GM12878 (cell line): ENCODE measurements around the gene SOWAHC. TPM values are rescaled to one million over a fixed set of nuclear protein-coding genes. Genes with fewer than 3 reads are reported as not detected.

ENCODE experiments used
- BRCA1 ChIP-seq: IDR thresholded peaks from 2 replicates; pipeline ENCODE4 v1.6.1; 2011; ENCODE audit warnings: low read depth, low read length, improper control_type of control experiment
- CBFB ChIP-seq: IDR thresholded peaks from 2 replicates; pipeline ENCODE4 v1.6.1; 2016; ENCODE audit warnings: antibody characterized with exemption, low read depth
- CBX3 ChIP-seq: fragments of 200-600 bp; sonication (generic); IDR thresholded peaks from 2 replicates; pipeline ENCODE4 v1.6.1; 2016; ENCODE audit warnings: low read depth, borderline replicate concordance
- IKZF2 ChIP-seq, 2 experiments: fragments of 450-650 bp; IDR thresholded peaks; 2 replicates each; pipeline ENCODE4 v1.6.1; 2017; ENCODE audit warnings: mild to moderate bottlenecking in 2 of 2, moderate library complexity in 2 of 2
- JUNB ChIP-seq: IDR thresholded peaks from 2 replicates; pipeline ENCODE4 v1.6.1; 2016; ENCODE audit warnings: antibody characterized with exemption, mild to moderate bottlenecking
- LARP7 ChIP-seq: fragments of 450-650 bp; IDR thresholded peaks from 2 replicates; pipeline ENCODE4 v1.6.1; 2017; ENCODE audit warnings: mild to moderate bottlenecking
- POU2F2 ChIP-seq: IDR thresholded peaks from 3 replicates; pipeline ENCODE4 v1.6.1; 2011; ENCODE audit warnings: low read depth, mild to moderate bottlenecking, low read length, borderline replicate concordance
- polyA plus RNA-seq, 11 experiments: library from polyadenylated mRNA; depleted of rRNA in 4 of 11; unstranded in 6 of 11; stranded (reverse) in 5 of 11; fragments of >200 nt; fragmentation: Nextera tagmentation in 4 of 11; fragmentation: Illumina TruSeq in 1 of 11; extraction: Ambion mirVana in 4 of 11; extraction: Trizol in 1 of 11; gene quantifications; 1 replicate in 1 of 11; 2 replicates in 10 of 11; pipeline versions ENCODE4 v1.2.1 to v1.2.3, GENCODE V29; 2011 to 2016; ENCODE audit warnings: inconsistent platforms in 2 of 11, missing spikeins in 2 of 11, low read depth in 1 of 11
- total RNA-seq, 4 experiments: library from RNA; depleted of rRNA in 3 of 4; stranded (reverse); fragments of >200 nt in 3 of 4; fragmentation: Illumina TruSeq in 1 of 4; extraction: Trizol in 1 of 4; gene quantifications; 2 replicates each; pipeline versions ENCODE4 v1.2.1 to v1.2.3, GENCODE V29; 2013 to 2021
- TF ChIP-seq, protein P1 (sequence below): fragments of 450-650 bp; formaldehyde crosslinking; IDR thresholded peaks from 2 replicates; pipeline ENCODE4 v1.4.0; 2022; ENCODE audit warnings: mild to moderate bottlenecking, moderate library complexity
- TF ChIP-seq, protein P2 (sequence below): fragments of 450-650 bp; IDR thresholded peaks from 2 replicates; pipeline ENCODE4 v1.6.1; 2017; ENCODE audit warnings: mild to moderate bottlenecking, low read depth, inconsistent platforms; ENCODE audit not compliant: poor library complexity, severe bottlenecking
- TF ChIP-seq, protein P3 (sequence below): IDR thresholded peaks from 2 replicates; pipeline ENCODE4 v1.6.1; 2011; ENCODE audit warnings: borderline replicate concordance, low read depth, mild to moderate bottlenecking, moderate library complexity, low read length; ENCODE audit not compliant: insufficient read depth, poor library complexity, severe bottlenecking
- TF ChIP-seq, protein P4 (sequence below): fragments of 450-650 bp; IDR thresholded peaks from 2 replicates; pipeline ENCODE4 v1.6.1; 2017; ENCODE audit warnings: mild to moderate bottlenecking
- TF ChIP-seq, protein P5 (sequence below): fragments of 450-650 bp; IDR thresholded peaks from 2 replicates; pipeline ENCODE4 v1.6.1; 2017; ENCODE audit warnings: mild to moderate bottlenecking, moderate library complexity
- TF ChIP-seq, protein P6 (sequence below): fragments of 450-650 bp; IDR thresholded peaks from 2 replicates; pipeline ENCODE4 v1.6.1; 2017; ENCODE audit warnings: borderline replicate concordance

The SOWAHC gene
- total and polyA plus RNA-seq, 10 of the 15 experiments (the other 5 are each of a cell fraction or from before 2014, with no cell fraction given): 0.48 to 2.6 (median 1.8) TPM

DNA sequence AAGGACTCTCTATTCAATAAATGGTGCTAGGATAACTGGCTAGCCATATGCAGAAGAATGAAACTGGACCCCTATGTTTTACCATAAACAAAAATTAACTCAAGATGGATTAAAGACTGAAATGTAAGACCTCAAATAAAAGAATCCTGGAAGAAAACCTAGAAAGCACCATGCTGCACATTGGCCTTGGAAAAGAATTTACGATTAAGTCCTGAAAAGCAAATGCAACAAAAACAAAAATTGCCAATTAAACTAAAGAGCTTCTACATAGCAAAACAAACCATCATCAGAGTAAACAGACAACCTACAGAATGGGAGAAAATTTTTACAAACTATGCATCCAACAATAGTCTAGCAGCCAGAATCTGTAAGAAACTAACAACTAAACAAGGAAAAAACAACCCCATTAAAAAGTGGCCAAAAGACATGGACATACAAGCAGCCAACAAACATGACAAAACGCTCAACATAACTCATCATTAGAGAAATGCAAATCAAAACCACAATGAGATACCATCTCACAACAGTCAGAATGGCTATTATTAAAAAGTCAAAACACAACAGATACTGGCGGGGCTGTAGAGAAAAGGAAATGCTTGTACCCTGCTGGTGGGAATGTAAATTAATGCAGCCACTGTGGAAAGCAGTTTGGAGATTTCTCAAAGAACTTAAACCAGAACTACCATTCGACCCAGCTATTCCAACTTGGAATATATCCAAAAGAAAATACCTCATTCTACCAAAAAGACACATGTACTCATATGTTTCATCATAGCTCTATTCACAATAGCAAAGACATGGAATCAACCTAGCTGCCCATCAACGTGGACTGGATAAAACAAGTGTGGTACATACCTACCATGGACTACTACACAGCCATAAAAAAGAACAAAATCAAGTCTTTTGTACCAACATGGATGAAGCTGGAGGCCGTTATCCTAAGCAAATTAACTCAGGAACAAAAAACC is 31.0 kb upstream of the SOWAHC start (continued):
- TF ChIP-seq, protein P1, sequence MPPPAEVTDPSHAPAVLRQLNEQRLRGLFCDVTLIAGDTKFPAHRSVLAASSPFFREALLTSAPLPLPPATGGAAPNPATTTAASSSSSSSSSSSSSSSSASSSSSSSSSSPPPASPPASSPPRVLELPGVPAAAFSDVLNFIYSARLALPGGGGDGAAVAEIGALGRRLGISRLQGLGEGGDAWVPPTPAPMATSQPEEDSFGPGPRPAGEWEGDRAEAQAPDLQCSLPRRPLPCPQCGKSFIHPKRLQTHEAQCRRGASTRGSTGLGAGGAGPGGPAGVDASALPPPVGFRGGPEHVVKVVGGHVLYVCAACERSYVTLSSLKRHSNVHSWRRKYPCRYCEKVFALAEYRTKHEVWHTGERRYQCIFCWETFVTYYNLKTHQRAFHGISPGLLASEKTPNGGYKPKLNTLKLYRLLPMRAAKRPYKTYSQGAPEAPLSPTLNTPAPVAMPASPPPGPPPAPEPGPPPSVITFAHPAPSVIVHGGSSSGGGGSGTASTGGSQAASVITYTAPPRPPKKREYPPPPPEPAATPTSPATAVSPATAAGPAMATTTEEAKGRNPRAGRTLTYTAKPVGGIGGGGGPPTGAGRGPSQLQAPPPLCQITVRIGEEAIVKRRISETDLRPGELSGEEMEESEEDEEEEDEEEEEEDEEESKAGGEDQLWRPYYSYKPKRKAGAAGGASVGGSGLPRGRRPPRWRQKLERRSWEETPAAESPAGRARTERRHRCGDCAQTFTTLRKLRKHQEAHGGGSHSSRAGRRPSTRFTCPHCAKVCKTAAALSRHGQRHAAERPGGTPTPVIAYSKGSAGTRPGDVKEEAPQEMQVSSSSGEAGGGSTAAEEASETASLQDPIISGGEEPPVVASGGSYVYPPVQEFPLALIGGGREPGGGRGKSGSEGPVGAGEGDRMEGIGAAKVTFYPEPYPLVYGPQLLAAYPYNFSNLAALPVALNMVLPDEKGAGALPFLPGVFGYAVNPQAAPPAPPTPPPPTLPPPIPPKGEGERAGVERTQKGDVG (CRISPR knock-in tag): no peak
- TF ChIP-seq CBFB: peak; percentile 70; the same call in 1 of the 2 replicates
- TF ChIP-seq, protein P2, sequence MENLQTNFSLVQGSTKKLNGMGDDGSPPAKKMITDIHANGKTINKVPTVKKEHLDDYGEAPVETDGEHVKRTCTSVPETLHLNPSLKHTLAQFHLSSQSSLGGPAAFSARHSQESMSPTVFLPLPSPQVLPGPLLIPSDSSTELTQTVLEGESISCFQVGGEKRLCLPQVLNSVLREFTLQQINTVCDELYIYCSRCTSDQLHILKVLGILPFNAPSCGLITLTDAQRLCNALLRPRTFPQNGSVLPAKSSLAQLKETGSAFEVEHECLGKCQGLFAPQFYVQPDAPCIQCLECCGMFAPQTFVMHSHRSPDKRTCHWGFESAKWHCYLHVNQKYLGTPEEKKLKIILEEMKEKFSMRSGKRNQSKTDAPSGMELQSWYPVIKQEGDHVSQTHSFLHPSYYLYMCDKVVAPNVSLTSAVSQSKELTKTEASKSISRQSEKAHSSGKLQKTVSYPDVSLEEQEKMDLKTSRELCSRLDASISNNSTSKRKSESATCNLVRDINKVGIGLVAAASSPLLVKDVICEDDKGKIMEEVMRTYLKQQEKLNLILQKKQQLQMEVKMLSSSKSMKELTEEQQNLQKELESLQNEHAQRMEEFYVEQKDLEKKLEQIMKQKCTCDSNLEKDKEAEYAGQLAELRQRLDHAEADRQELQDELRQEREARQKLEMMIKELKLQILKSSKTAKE: peak; percentile 60
- TF ChIP-seq, protein P3, sequence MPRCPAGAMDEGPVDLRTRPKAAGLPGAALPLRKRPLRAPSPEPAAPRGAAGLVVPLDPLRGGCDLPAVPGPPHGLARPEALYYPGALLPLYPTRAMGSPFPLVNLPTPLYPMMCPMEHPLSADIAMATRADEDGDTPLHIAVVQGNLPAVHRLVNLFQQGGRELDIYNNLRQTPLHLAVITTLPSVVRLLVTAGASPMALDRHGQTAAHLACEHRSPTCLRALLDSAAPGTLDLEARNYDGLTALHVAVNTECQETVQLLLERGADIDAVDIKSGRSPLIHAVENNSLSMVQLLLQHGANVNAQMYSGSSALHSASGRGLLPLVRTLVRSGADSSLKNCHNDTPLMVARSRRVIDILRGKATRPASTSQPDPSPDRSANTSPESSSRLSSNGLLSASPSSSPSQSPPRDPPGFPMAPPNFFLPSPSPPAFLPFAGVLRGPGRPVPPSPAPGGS: peak; percentile 81
- no peak for TF ChIP-seq BRCA1
- TF ChIP-seq, protein P4, sequence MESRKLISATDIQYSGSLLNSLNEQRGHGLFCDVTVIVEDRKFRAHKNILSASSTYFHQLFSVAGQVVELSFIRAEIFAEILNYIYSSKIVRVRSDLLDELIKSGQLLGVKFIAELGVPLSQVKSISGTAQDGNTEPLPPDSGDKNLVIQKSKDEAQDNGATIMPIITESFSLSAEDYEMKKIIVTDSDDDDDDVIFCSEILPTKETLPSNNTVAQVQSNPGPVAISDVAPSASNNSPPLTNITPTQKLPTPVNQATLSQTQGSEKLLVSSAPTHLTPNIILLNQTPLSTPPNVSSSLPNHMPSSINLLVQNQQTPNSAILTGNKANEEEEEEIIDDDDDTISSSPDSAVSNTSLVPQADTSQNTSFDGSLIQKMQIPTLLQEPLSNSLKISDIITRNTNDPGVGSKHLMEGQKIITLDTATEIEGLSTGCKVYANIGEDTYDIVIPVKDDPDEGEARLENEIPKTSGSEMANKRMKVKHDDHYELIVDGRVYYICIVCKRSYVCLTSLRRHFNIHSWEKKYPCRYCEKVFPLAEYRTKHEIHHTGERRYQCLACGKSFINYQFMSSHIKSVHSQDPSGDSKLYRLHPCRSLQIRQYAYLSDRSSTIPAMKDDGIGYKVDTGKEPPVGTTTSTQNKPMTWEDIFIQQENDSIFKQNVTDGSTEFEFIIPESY: peak; percentile 7; the same call in 1 of the 2 replicates
- peak; percentile 90 for TF ChIP-seq JUNB
- TF ChIP-seq, protein P5, sequence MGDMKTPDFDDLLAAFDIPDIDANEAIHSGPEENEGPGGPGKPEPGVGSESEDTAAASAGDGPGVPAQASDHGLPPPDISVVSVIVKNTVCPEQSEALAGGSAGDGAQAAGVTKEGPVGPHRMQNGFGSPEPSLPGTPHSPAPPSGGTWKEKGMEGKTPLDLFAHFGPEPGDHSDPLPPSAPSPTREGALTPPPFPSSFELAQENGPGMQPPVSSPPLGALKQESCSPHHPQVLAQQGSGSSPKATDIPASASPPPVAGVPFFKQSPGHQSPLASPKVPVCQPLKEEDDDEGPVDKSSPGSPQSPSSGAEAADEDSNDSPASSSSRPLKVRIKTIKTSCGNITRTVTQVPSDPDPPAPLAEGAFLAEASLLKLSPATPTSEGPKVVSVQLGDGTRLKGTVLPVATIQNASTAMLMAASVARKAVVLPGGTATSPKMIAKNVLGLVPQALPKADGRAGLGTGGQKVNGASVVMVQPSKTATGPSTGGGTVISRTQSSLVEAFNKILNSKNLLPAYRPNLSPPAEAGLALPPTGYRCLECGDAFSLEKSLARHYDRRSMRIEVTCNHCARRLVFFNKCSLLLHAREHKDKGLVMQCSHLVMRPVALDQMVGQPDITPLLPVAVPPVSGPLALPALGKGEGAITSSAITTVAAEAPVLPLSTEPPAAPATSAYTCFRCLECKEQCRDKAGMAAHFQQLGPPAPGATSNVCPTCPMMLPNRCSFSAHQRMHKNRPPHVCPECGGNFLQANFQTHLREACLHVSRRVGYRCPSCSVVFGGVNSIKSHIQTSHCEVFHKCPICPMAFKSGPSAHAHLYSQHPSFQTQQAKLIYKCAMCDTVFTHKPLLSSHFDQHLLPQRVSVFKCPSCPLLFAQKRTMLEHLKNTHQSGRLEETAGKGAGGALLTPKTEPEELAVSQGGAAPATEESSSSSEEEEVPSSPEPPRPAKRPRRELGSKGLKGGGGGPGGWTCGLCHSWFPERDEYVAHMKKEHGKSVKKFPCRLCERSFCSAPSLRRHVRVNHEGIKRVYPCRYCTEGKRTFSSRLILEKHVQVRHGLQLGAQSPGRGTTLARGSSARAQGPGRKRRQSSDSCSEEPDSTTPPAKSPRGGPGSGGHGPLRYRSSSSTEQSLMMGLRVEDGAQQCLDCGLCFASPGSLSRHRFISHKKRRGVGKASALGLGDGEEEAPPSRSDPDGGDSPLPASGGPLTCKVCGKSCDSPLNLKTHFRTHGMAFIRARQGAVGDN: no peak
- TF ChIP-seq CBX3: no peak
- TF ChIP-seq IKZF2 (IDR thresholded peaks at IDR 0.05): peak; percentile 84 to 86
- no peak for TF ChIP-seq LARP7
- TF ChIP-seq POU2F2: peak; percentile 87
- TF ChIP-seq, protein P6, sequence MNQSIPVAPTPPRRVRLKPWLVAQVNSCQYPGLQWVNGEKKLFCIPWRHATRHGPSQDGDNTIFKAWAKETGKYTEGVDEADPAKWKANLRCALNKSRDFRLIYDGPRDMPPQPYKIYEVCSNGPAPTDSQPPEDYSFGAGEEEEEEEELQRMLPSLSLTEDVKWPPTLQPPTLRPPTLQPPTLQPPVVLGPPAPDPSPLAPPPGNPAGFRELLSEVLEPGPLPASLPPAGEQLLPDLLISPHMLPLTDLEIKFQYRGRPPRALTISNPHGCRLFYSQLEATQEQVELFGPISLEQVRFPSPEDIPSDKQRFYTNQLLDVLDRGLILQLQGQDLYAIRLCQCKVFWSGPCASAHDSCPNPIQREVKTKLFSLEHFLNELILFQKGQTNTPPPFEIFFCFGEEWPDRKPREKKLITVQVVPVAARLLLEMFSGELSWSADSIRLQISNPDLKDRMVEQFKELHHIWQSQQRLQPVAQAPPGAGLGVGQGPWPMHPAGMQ: no peak
